CD4-positive, alpha-beta T cell (primary cell): Measurements from ENCODE around the gene MTX2. TPM values are rescaled to one million over a fixed set of nuclear protein-coding genes. Genes with fewer than 3 reads are reported as not detected.

Experiments
- ATAC-seq: fragments of 200-7000 bp; cut with Tn5 transposase; one replicate; pipeline ENCODE4 v1.10.0; 2022; ENCODE audit warnings: mild to moderate bottlenecking; ENCODE audit not compliant: poor library complexity
- CTCF ChIA-PET: fragments of 350-600 bp; sonication (Branson Sonifier 250); formaldehyde crosslinking; loops from one replicate; lab custom pipeline; 2021; ENCODE audit warnings: antibody characterized with exemption, inconsistent platforms; lab: Charles Lee
- POLR2A ChIA-PET: fragments of 350-600 bp; sonication (Branson Sonifier 250); formaldehyde crosslinking; loops from one replicate; lab custom pipeline; 2021; ENCODE audit warnings: antibody characterized with exemption, inconsistent platforms; lab: Charles Lee
- DNase-seq, 14 experiments: peaks; one replicate each; pipeline ENCODE4 v3.0.0-alpha.2; 2013 to 2020; ENCODE audit warnings: mixed read lengths in 2 of 14
- H3K27ac ChIP-seq, 2 donors: one replicate each; pipeline versions ENCODE4 v1.5.1 to v1.7.0; 2013; ENCODE audit warnings: low read length in 2 of 2, low read depth in 1 of 2, mild to moderate bottlenecking in 1 of 2
- H3K27me3 ChIP-seq, 2 experiments: 1 replicate in 1 of 2; 2 replicates in 1 of 2; pipeline versions ENCODE4 v1.6.1 to v1.7.0; 2013; ENCODE audit warnings: low read length in 2 of 2, control low read depth in 1 of 2, mild to moderate bottlenecking in 1 of 2, moderate library complexity in 1 of 2; ENCODE audit not compliant: insufficient read depth in 2 of 2, control insufficient read depth in 1 of 2
- H3K36me3 ChIP-seq: one replicate; pipeline ENCODE4 v1.6.1; 2013; ENCODE audit warnings: low read length, control low read depth; ENCODE audit not compliant: insufficient read depth
- H3K4me1 ChIP-seq: one replicate; pipeline ENCODE4 v1.6.1; 2013; ENCODE audit warnings: low read length, control low read depth; ENCODE audit not compliant: insufficient read depth
- H3K4me3 ChIP-seq: one replicate; pipeline ENCODE4 v1.5.1; 2013; ENCODE audit warnings: mild to moderate bottlenecking, low read length, moderate library complexity
- H3K9me3 ChIP-seq, 2 experiments: 1 replicate in 1 of 2; 2 replicates in 1 of 2; pipeline versions ENCODE4 v1.6.1 to v1.7.0; 2013; ENCODE audit warnings: low read length in 2 of 2, mild to moderate bottlenecking in 2 of 2, control low read depth in 1 of 2, moderate library complexity in 1 of 2; ENCODE audit not compliant: control insufficient read depth in 1 of 2, insufficient read depth in 1 of 2
- H3K27ac Mint-ChIP-seq: one replicate; pipeline ENCODE4 v1.8.0; 2020; ENCODE audit warnings: mixed read lengths
- H3K27me3 Mint-ChIP-seq: one replicate; pipeline ENCODE4 v1.8.0; 2021; ENCODE audit warnings: mixed read lengths
- H3K36me3 Mint-ChIP-seq: one replicate; pipeline ENCODE4 v1.8.0; 2021; ENCODE audit warnings: low read depth, mixed read lengths
- H3K4me1 Mint-ChIP-seq: one replicate; pipeline ENCODE4 v1.8.0; 2021; ENCODE audit warnings: low read depth, mixed read lengths
- H3K4me3 Mint-ChIP-seq: one replicate; pipeline ENCODE4 v1.8.0; 2020; ENCODE audit warnings: mild to moderate bottlenecking, mixed read lengths
- H3K9me3 Mint-ChIP-seq: one replicate; pipeline ENCODE4 v1.8.0; 2020; ENCODE audit warnings: mixed read lengths
- intact Hi-C, 2 experiments: fragments of 100-400 bp; cut with DNase I in 1 of 2; cut with micrococcal nuclease in 1 of 2; formaldehyde crosslinking; loops; one replicate each; pipeline versions ENCODE4 v1.15.1 to v1.9.0; 2023 to 2025; cut with DNase I, micrococcal nuclease
- total RNA-seq, 174 experiments: library from RNA in 2 of 174; stranded (reverse) in 2 of 174; gene quantifications; one replicate each; pipeline ENCODE4 v1.2.3 and lab custom pipeline; 2021 to 2026
- TF ChIP-seq, protein P1 (sequence below): fragments of 200-600 bp; IDR thresholded peaks from one replicate; pipeline ENCODE4 v1.8.0; 2022; ENCODE audit warnings: antibody characterized with exemption, mild to moderate bottlenecking

The MTX2 gene
- total RNA-seq, 2 experiments from 2014 or later = 5.0 to 5.2 TPM

DNA sequence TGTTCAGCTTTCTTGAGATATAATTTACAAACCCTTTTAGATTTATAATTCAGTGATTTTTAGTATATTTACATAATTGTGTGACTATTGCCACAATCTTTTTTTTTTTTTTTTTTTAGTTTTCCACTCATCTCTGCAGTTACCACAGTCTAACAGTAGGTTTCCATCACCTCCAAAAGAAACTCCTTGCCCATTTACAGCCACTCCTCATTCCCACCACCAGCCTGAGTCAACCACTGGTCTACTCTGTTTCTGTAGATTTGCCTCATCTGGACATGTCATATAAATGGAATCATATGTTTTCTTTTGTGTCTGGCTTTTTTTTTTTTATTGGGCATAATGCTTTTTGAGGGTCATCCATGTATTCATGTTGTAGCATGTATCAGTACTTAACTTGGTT is 16.1 kb downstream of the MTX2 start:
- H3K36me3 Mint-ChIP-seq = no peaks in the 10 kb centered on the region
- intact Hi-C loops = no loop called here
- ChIA-PET CTCF (no interaction called here), POLR2A (no interaction called here)
- H3K4me1 Mint-ChIP-seq = peaks cover 69% of the 10 kb centered on the region
- Histone ChIP-seq H3K27ac (no peak overlapping the region), H3K36me3 (no peaks in the 10 kb centered on the region), H3K27me3 (no peaks in the 10 kb centered on the region), H3K4me1 (no peaks in the 10 kb centered on the region), H3K9me3 (no peaks in the 10 kb centered on the region), H3K4me3 (no peak overlapping the region)
- H3K4me3 Mint-ChIP-seq = no peak overlapping the region
- no peaks in the 10 kb centered on the region for H3K9me3 Mint-ChIP-seq
- DNase-seq (no peak), ATAC-seq (no peak)
- H3K27ac Mint-ChIP-seq = no peak overlapping the region
- TF ChIP-seq, protein P1, sequence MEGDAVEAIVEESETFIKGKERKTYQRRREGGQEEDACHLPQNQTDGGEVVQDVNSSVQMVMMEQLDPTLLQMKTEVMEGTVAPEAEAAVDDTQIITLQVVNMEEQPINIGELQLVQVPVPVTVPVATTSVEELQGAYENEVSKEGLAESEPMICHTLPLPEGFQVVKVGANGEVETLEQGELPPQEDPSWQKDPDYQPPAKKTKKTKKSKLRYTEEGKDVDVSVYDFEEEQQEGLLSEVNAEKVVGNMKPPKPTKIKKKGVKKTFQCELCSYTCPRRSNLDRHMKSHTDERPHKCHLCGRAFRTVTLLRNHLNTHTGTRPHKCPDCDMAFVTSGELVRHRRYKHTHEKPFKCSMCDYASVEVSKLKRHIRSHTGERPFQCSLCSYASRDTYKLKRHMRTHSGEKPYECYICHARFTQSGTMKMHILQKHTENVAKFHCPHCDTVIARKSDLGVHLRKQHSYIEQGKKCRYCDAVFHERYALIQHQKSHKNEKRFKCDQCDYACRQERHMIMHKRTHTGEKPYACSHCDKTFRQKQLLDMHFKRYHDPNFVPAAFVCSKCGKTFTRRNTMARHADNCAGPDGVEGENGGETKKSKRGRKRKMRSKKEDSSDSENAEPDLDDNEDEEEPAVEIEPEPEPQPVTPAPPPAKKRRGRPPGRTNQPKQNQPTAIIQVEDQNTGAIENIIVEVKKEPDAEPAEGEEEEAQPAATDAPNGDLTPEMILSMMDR = no peak
- H3K27me3 Mint-ChIP-seq = no peaks in the 10 kb centered on the region

DNA sequence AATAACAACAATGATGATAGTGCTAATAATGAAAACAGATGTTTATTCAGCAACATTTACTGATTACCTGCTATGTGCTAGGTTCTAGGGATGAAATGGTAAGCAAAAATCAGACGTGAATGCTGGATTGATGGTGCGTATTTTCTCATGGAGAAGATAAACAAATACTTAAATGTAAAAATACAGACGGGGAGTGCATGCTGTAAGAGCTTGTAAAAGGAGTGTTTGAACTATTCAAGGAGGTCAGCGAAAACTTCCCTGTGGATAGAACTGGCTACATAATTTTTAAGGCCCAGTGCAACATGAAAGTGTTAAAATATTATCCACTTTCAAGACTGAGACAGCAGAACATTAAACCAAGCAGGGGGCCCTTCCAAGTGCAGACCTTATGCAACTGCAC is 22.1 kb downstream of the MTX2 start:
- ChIA-PET CTCF (no interaction called here), POLR2A (no interaction called here)
- H3K9me3 ChIP-seq = no peaks in the 10 kb centered on the region
- Mint-ChIP-seq H3K36me3 (peaks cover 4% of the 10 kb centered on the region), H3K9me3 (no peaks in the 10 kb centered on the region), H3K4me3 (no peak overlapping the region), H3K27ac (peak overlapping the region; percentile 34), H3K4me1 (peaks cover 44% of the 10 kb centered on the region), H3K27me3 (no peaks in the 10 kb centered on the region)
- TF ChIP-seq, protein P1 = no peak
- ATAC-seq = no peak
- no peak overlapping the region for H3K4me3 ChIP-seq
- peaks cover 6% of the 10 kb centered on the region for H3K4me1 ChIP-seq
- intact Hi-C loops = no loop called here
- no peaks in the 10 kb centered on the region for H3K36me3 ChIP-seq
- DNase-seq = no peak
- no peaks in the 10 kb centered on the region for H3K27me3 ChIP-seq
- H3K27ac ChIP-seq = no peak overlapping the region

DNA sequence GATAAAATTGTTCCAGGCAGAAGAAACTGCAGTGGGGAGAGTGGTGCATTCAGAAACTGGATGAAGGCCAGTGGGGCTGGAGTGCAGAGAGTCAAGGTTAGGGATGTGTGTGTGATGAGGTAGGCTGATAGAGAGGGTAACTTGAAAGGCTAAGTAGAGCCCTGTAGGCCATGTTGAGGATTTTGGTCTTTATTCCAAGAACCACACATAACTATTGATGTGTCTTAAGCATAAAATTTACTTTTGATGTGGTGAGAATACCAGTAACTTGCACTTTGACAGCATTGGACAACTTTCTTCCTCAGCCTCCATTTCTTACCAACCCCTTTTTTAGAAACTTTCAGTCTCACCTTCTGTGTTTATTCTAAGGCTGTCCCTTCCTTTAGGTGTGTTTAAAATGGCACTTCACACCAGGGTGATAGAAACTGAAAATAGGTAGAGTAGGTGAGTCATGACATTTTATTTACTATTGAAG is 22.6 kb downstream of the MTX2 start:
- peak overlapping the region; percentile 34 for H3K27ac Mint-ChIP-seq

More for the DNA sequence above, 22.6 kb downstream of the MTX2 start:
- Histone ChIP-seq H3K36me3 (no peaks in the 10 kb centered on the region), H3K4me3 (no peak overlapping the region), H3K27ac (no peak overlapping the region), H3K4me1 (peaks cover 6% of the 10 kb centered on the region), H3K9me3 (no peaks in the 10 kb centered on the region), H3K27me3 (no peaks in the 10 kb centered on the region)
- H3K9me3 Mint-ChIP-seq = no peaks in the 10 kb centered on the region
- peaks cover 44% of the 10 kb centered on the region for H3K4me1 Mint-ChIP-seq
- peaks cover 5% of the 10 kb centered on the region for H3K36me3 Mint-ChIP-seq
- DNase-seq (no peak), ATAC-seq (peak; percentile 24)
- no peak overlapping the region for H3K4me3 Mint-ChIP-seq
- TF ChIP-seq, protein P1 = no peak
- CTCF ChIA-PET = no interaction called here
- no peaks in the 10 kb centered on the region for H3K27me3 Mint-ChIP-seq
- intact Hi-C loops = no loop called here
- POLR2A ChIA-PET = no interaction called here
